Epithelial cell of prostate (primary cell): ENCODE measurements around the gene NUMA1.

Source experiments
- DNase-seq: peaks from one replicate; pipeline ENCODE4 v3.0.0-alpha.2; 2011; ENCODE audit warnings: low read depth, low spot score
- H3K27ac ChIP-seq: fragments of 450-650 bp; 2 replicates; pipeline ENCODE4 v1.5.1; 2017; ENCODE audit warnings: mild to moderate bottlenecking

NUMA1 gene

DNA sequence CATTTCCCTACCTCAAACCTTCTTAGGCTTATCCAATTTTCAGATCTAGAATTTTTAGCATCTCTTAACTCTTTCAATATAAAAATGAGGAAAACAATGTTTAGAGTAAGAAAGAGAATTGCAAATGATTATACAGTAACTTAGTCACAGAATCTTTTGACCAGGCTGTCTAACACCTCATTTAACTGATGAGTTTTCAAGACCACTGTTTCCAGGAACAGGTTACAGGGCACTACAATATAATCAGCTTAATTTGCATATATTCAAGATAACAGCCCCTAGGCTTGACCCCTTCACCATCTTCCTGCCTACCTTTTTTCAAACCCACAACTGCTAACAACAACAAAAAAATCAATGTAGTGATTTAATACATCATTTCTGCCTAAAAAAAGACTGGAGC is 12.7 kb downstream of the NUMA1 start:
- H3K27ac ChIP-seq = no peak overlapping the region
- no peak for DNase-seq

DNA sequence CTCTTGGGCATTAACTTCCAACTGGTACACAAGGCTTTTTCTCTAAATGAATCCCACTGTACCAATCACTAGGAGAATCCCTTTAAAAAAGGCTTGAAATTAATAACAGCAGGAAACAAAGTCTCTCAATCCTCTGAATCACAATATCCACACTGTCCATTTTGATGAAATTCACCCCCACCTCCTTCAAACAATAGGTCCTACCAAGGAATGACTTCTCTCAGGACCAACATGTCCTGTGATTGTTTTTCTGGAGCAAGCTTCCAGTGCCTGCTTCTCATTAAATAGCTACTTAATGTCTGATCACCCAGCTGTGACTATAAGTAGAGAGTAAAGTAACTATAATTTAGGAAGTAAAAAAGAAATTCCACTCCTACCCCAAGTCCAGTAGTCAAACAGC is 13.1 kb downstream of the NUMA1 start:
- H3K27ac ChIP-seq = no peak overlapping the region
- no peak for DNase-seq

DNA sequence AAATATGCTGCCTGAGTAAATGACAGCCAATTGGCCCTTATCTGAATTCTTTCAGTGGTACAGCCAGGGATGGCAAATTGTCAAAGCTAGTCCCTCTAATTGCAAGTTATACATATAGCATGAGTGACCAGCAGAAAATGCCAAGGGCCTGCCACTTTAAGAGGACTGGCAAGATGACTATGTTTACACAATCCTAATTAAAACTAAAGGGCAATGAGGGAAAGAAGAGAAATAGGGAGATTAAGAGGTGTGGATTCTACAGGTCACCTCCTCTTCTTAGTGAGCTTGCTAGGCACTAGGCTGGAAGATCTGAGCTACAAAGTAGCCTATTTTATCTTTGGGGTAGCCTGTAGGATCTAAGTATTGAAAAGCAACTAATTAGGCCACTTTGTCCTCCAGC is 13.5 kb downstream of the NUMA1 start:
- H3K27ac ChIP-seq = no peak overlapping the region
- DNase-seq = no peak

DNA sequence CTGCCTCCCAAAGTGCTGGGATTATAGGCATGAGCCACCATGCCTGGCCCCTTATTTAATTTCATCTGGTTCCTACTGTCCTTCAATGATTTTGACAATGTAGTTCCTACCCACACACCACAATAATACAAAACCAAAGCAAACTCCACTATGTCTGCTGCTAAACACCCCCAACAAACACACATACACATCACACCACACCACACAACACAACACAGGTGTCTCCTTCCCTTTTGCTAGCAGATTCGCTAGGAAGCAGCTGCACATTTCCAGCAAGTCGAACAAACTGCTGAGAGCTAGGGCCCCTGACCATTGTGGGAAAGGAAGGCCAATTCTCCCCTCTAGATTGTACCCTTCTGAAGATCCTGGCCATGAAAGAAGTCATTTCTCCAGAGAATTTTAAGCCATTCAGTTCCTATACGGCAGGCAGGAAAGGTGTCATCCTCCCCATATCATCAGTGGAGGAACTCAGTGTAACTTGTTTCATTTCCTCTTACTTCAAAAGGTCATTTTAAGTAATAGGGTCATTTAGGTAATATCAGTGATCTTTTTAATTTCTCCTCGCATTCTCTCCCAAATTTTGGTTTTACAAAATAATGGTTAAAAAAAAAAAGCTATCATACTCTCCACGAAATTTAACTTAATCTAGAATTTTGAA is 18.5 kb downstream of the NUMA1 start:
- H3K27ac ChIP-seq = no peak overlapping the region
- no peak for DNase-seq

DNA sequence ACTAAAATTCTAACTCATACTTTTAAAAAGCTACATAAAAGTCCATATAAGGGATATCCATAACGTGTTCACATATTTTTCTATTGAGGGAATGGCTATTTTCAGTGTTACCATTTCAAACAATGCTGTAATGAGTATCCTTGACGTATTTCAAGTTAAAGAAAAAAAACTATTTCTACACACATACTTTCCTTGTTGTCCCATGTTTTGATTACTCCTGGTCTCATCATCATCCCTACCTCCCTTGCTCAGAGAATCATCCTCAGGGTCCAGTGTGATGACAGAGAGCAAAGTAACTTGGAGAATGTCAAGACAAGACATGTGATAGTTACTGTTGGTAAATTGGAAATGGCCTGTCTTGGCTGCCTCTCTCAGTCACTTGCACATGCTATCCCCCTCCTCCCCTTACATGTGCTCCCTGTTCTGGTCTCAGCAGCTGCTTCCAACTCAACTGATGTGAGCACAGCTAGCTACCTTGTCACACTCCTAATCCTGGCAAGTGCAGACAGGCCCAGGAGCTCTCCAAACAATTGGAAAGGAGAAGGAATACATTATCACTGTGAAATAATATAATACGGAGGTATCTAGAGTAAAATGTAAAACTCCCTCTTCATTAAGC is 21.8 kb downstream of the NUMA1 start:
- DNase-seq = no peak
- H3K27ac ChIP-seq = peak overlapping the region; percentile 53

DNA sequence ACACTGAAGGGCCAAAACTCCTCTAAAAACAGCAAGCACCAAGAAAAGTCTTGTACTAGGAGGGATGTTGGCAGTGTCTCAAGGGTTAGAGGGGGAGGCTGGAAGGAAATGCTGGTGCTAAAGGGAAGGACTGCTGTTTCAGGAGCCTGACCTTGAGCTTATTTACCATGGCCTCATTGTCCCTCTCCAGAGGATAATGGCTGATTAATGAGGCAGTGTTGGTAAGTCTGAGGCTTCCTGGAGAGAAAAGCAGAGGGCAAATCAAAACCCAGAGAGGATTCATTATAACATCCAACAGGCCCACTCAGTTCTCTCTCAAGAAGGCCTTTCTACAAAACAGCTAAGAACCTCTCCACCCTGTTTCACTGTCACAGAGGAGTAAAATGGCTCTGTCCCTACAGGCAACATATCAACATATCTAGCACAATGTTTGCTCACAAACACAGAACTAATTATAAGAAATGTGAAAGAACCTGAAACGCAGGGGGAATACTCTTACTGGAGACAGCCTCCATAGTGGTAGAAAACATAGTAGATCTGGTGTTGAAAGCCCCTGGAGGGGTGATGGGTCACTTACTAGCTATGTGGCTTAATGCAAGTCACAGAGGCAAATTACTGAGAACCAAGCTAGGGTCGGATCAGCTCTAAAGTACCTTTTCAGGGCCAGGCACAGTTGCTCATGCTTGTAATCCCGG is 31.4 kb downstream of the NUMA1 start:
- no peak overlapping the region for H3K27ac ChIP-seq
- DNase-seq = no peak

DNA sequence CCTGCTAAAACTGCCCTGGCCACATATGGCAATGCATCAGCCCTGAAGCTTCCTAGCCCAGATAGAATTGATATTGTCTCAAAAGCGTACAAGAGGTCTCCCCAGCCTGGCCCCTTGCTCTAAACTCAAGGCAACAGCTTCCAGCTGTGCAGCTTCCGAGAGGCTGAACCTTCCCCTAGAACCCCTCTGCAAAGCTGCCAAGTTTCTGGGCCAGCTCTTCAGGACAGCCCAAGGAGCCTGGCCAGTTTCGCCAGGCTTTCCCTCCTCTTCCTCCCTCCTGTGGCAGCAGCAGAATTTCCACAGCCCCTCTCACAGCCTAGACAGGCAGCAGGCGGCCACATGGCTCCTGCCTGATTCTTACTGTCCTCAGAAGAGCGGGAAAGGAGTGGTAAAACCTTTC is 34.5 kb downstream of the NUMA1 start:
- no peak for DNase-seq
- H3K27ac ChIP-seq = no peak overlapping the region

DNA sequence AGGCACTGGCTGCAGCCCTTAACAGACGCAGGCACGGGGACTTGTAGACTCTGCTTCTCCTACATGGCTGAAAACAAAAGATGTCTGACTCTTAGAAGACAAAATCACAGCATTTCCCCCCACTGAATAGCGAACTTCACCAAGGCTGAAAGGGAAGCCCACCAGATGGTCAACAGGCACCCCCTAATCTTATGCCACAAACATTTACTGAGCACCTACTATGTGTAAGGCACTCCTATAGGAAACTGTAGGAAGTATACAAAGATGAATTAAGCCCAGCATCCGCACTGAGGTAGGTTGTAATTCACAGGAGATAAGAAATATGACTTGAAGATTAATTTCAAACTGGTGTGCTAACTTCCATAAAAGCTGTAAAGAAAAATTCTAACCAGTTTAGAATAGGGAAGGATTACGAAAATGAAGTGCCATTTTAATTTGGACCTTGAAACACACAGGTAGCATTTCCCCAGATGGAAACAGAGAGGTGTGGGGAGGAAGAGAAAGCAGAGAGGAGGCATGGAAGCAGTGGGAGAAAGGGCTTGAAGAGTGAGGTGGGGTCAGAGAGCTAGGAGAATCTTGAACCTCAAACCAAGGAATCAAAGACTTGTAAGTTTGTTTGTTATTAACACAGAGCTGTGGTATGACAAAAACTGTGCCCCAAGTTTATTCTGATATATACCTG is 38.1 kb downstream of the NUMA1 start:
- H3K27ac ChIP-seq = peak overlapping the region; percentile 89
- no peak for DNase-seq

DNA sequence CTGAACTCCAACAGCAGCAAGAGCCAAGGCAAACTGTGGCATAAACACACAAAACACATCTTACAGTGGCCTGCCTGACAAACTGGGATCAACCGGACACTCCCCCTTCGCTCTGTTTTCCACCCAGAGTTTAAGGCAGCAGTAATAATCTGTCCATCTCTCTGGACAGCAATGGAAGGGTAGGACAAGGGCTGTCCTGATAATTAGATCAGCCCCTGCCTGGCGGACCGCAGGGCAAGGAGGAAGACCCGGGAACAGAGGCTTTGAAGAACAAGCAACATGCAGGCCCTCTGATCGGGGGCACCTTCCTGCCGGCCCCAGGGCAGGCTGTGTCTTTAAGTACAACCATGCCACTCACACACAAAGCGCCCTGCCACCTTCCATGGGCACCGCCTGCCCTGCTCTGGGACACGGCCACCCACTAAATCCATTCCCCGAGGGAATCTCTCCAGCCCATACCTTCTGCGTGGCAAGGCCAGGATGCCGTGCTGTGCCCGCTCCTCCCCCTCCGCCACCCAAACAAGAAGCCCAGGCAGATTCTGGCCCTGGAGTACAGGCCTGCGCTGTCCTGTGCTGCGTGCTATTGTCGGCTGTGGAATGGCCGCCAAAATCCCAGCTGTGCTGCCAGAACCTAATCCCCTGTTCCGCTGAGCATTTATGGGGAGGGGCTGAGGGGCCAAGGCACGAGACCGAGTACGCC is 38.8 kb downstream of the NUMA1 start:
- no peak for DNase-seq
- peak overlapping the region; percentile 89 for H3K27ac ChIP-seq

DNA sequence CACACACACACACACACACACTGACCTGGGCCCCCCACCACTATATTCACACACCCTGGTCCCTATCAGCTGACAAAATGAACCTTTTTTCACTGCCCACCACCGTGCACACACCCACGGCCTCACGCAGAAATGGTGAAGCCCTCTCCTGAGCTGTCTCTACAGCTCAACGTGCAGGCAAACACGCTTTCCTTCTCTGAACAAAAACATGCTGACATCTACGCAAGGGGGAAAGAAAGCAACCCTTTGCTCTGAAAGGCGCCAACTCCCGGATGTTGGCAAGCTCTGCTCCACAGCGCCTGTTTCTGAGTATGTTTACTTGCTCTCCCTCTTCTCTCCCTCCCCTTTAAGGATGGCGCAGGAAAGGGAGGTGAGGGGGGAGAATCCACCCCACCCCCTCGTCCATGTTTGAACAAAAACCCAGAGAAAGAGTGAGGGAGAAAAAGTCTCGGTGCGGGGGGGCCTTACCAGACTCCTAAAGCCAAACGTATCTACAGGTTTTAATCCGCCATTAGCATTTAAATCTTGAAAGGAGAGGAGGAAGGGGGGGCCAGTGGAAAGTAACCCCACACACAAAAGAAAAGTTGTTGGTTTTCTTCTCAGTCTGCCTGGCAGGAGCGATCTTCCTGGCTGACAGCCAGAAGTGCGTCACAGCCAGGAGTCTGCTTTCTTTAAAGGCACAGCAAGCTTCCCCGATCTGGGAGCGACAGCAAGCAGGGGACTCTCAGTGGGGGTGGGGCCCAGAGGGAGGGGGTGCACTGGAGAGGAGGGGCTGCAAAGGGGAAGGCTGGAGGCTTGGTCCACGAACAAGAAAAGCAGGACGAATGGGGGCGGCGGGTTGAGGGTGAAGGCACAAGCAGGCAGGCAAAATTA is 39.6 kb downstream of the NUMA1 start:
- DNase-seq = peak; percentile 48
- peak overlapping the region; percentile 89 for H3K27ac ChIP-seq

DNA sequence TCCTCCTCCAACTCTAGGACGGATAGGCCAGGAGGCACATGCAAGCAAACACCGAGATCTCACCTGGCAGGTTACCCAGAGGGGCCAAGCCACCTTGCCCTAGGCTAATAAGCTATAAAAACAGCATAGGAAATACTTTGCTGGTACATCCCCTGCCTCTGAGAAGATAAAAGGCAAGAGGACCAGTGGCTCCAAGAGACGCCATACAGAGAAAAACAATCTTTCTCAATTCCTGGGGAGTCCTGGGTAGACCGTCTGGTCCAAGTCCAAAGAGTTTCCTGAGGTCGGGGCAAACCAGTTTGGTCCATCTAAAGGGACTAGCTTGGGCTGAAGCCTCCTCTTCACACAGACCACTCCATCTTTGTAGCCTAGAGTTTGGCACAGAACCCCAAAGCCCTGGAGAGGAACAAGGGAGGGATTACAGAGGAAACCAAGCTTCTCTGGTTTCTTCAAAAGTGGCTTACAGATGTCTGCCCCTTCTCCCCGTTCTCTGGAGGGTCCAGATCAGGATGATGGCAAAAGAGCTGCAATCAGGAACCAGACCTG is 40.4 kb downstream of the NUMA1 start:
- DNase-seq = no peak
- peak overlapping the region; percentile 89 for H3K27ac ChIP-seq

DNA sequence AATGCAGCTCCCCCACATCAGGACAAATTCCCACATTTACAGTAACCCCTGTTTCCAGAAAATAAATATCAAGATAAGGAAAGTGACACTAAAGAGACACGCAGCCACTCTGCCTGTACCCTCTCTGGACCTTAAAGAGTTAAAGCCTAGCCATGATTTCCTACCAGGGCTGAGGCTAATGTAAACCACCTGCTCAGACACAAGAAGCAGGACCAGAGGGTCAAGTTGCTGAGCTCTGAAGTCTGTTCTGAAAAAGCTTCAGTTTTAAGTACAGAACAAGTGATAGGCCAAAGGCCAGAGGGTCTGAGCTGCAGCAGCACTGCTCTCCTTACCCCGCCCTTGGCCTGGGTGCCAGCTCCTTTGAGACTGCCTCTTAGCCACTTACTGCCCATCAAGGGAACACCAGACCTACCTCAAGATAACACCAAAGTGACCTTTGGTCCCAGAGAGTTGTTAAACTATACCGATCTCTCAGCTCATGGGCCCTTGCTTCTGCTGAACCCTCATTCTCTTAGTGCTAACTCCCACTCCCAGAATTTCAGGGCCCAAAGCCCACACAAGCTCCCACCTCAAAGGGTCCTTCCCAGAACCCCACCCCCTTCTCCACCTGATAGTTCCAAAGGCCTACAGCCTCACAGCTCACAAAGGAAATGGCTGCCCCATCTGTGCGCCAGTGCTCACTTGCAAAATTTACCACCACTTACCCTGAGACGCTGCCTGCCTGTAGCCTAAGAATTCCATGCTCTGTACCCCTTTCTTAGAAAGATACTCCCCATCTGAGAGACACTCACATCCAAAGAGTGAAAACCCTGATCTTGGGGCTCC is 41.1 kb downstream of the NUMA1 start:
- DNase-seq = no peak
- H3K27ac ChIP-seq = peak overlapping the region; percentile 89

DNA sequence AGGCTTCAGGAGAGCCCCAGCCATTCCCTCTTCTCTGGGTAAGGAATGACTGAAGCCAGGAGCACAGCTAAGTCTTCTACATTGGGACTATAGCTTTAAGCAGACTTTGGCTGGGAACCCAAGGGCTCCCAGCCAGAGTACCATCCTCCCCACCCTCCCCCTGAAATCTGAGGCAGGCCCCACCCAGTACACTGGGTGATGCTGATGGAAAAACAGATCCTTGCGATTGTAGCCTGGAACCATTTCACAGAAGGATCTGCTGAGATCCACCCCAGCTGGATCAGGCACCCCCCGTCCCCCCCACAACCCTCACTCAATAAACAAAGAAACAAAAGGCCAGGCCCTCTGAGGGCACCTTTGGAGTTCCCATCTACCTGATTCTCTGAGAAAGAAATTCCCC is 41.9 kb downstream of the NUMA1 start:
- DNase-seq = no peak
- peak overlapping the region; percentile 89 for H3K27ac ChIP-seq

DNA sequence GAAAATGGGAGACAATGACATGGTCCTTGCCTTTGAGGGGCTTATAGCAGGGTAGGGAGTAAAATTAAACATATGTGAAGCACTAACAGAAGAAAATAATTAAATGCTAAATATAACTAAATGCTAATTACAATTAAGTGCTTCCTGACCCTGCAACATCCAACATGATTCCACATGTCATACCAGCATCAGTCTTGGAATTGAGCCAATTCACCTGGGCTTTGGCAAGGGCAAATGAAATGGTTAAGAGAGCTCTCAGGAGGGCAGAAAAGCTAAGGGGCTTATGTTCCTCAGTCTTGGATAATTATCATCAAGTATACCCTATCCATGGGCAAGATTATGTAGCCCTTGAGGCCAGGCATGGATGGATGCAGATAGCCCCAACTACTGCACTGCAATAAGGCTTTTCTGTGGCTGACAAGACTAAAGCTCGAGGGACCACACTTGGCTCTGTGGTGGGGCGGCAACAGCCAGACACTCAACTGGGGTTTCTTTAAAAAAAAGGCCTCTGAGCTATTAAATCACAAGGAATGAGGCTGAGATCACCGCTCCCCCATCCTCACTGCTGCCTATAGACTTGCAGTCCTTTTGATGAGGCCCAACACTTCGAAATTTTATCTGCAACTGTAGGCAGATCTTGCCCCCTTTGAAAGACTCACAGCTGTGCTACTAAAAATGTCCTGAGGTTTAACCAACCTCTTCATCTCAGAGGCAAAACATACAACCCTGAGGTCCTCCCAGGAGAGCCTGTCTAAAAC is 42.6 kb downstream of the NUMA1 start:
- DNase-seq = no peak
- peak overlapping the region; percentile 89 for H3K27ac ChIP-seq

DNA sequence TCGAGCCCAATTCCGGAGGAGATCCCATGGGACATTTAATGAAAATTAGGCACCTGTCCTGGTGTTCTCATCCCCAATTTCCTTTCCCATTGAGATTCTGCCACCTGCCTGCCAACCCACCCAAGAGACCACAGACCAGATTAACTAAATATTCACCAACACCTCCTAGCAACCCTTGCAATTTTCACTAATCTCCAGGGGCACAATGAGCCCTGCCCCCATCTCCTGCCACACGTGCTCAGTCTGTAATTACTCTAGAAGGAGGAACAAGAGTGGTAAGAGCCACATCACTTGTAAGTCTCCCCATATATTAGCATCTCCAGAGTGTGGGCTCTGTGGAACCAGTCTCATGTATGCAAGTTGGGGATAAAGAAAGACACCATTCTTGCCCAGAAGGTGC is 43.7 kb downstream of the NUMA1 start:
- DNase-seq = no peak
- H3K27ac ChIP-seq = no peak overlapping the region

DNA sequence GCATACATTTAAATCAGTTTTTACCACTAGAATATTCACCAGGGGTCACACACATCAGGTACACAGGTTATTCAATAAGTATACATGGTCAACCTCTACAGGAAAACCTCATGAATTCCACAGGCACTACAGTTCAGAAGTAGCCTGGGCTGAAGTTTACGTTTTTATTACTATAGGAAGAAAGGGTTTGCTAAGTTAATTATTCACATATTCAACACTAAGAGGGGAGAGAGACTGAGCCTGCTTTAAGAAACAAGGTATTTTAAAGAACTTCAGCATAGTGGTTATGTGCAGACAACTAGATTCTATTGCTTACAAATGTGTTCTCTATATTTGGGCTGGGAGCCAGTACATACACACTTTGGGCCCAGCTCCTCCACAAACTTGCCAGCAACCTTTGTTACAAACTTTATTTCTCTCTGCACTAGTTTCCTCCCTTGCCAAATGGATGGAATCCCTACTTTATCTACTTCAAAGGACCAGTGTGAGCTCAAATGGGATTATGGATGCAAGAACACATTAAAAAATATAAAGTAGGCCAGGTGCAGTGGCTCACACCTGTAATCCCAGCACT is 49.8 kb downstream of the NUMA1 start:
- DNase-seq = no peak
- no peak overlapping the region for H3K27ac ChIP-seq

DNA sequence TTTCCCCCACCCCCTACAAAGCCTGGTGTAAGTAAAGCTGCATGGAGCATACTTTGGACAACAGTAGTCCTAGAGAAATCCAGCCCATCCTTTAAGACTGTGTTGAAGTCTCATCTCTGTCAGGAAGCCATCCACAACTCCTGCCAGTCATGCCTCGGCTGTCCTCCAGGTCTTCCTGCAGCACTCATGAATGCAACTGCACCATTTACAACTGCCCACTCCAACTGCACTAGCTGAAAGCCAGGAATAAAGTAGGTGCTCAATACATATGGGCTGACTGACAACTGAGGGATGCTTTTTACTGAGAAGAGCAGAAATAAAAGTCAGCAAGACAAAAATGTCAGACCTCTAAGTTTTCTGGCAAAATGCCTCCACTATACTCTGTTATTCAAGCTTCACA is 54.3 kb downstream of the NUMA1 start:
- H3K27ac ChIP-seq = peak overlapping the region; percentile 55
- no peak for DNase-seq
